GM21825 (cell line): ENCODE results near the gene MAST2.
"Not testable (repeated sequence)": the region's sequence is repeated elsewhere in the genome, so short reads cannot be mapped to it uniquely, and the experiment has no call there.

Experiments
- ATAC-seq: cut with Tn5 transposase; IDR thresholded peaks from one replicate; pipeline ENCODE4 v1.9.1; 2021; ENCODE audit warnings: mild to moderate bottlenecking, moderate library complexity; ENCODE audit not compliant: unreplicated experiment

Gene MAST2

GRCh38 chr1:45930258-45931150 lies 127.1 kb downstream of the MAST2 start:
- no peak for ATAC-seq

- not testable (repeated sequence) for ATAC-seq
Measured at GRCh38 chr1:45932205-45932604, 128.8 kb downstream of the MAST2 start.

GRCh38 chr1:45934947-45935346 lies 131.5 kb downstream of the MAST2 start:
- no peak for ATAC-seq

GRCh38 chr1:45938029-45938428 lies 134.6 kb downstream of the MAST2 start:
- ATAC-seq = no peak

GRCh38 chr1:45942411-45942810 lies 139.0 kb downstream of the MAST2 start:
- ATAC-seq = no peak

- no peak for ATAC-seq
Measured at GRCh38 chr1:45943185-45943584, 139.8 kb downstream of the MAST2 start.

GRCh38 chr1:45945426-45945825 lies 142.0 kb downstream of the MAST2 start:
- ATAC-seq = no peak

GRCh38 chr1:45949462-45949861 lies 146.1 kb downstream of the MAST2 start:
- not testable (repeated sequence) for ATAC-seq

GRCh38 chr1:45952072-45952471 lies 148.7 kb downstream of the MAST2 start:
- no peak for ATAC-seq

GRCh38 chr1:45953934-45954847 lies 150.8 kb downstream of the MAST2 start:
- ATAC-seq = no peak

GRCh38 chr1:45957684-45958083 lies 154.3 kb downstream of the MAST2 start:
- no peak for ATAC-seq

- ATAC-seq = no peak
Measured at GRCh38 chr1:45958317-45958716, 154.9 kb downstream of the MAST2 start.

- no peak for ATAC-seq
Measured at GRCh38 chr1:45960930-45961715, 157.7 kb downstream of the MAST2 start.

GRCh38 chr1:45961936-45962335 lies 158.5 kb downstream of the MAST2 start:
- ATAC-seq = not testable (repeated sequence)

- ATAC-seq = no peak
Measured at GRCh38 chr1:45968941-45969666, 165.7 kb downstream of the MAST2 start.

- no peak for ATAC-seq
Measured at GRCh38 chr1:45969866-45970265, 166.5 kb downstream of the MAST2 start.

GRCh38 chr1:45971335-45971734 lies 167.9 kb downstream of the MAST2 start:
- ATAC-seq = no peak

GRCh38 chr1:45971922-45972531 lies 168.6 kb downstream of the MAST2 start:
- no peak for ATAC-seq

- no peak for ATAC-seq
Measured at GRCh38 chr1:45972621-45973020, 169.2 kb downstream of the MAST2 start.

GRCh38 chr1:45973121-45973520 lies 169.7 kb downstream of the MAST2 start:
- no peak for ATAC-seq
